PFSK-1 (cell line): ENCODE measurements around the gene HSPA12B.

ENCODE experiments used
- FOXP2 ChIP-seq: optimal IDR thresholded peaks from 2 replicates; pipeline ENCODE3; 2011; ENCODE audit warnings: borderline replicate concordance, control low read depth, inconsistent platforms; ENCODE audit not compliant: insufficient read depth; ENCODE audit errors: extremely low read length, extremely low read depth
- POLR2AphosphoS5 ChIP-seq: IDR thresholded peaks from 2 replicates; pipeline ENCODE4 v1.6.1; 2012; ENCODE audit warnings: low read depth, mild to moderate bottlenecking, control low read depth, low read length, moderate library complexity
- REST ChIP-seq, 2 experiments: IDR thresholded peaks; 2 replicates each; pipeline versions ENCODE4 v1.6.1 to v1.8.0; 2011 to 2012; ENCODE audit warnings: low read depth in 2 of 2, low read length in 2 of 2, control low read depth in 1 of 2, inconsistent platforms in 1 of 2, mild to moderate bottlenecking in 1 of 2, moderate library complexity in 1 of 2; ENCODE audit not compliant: insufficient read depth in 1 of 2
- SIN3A ChIP-seq: IDR thresholded peaks from 2 replicates; pipeline ENCODE4 v1.6.1; 2012; ENCODE audit warnings: mild to moderate bottlenecking, low read length, moderate library complexity, borderline replicate concordance; ENCODE audit not compliant: insufficient read depth
- TAF1 ChIP-seq: IDR thresholded peaks from 2 replicates; pipeline ENCODE4 v1.6.1; 2012; ENCODE audit warnings: low read length, control low read depth, borderline replicate concordance; ENCODE audit not compliant: insufficient read depth

The HSPA12B gene

GRCh38 chr20:3734111-3734843, 1.8 kb downstream of the HSPA12B start:
- no peak for TF ChIP-seq TAF1
- TF ChIP-seq SIN3A, result no peak
- no peak for TF ChIP-seq FOXP2
- no peak for TF ChIP-seq POLR2AphosphoS5
- no peak for TF ChIP-seq REST (IDR thresholded peaks at IDR 0.05; ENCODE audit: insufficient read depth in 1 of 2, low read depth in 2 of 2, low read length in 2 of 2)

- TF ChIP-seq TAF1, result no peak
- no peak for TF ChIP-seq FOXP2
- no peak for TF ChIP-seq SIN3A
- no peak for TF ChIP-seq REST (IDR thresholded peaks at IDR 0.05; ENCODE audit: insufficient read depth in 1 of 2, low read depth in 2 of 2, low read length in 2 of 2)
- TF ChIP-seq POLR2AphosphoS5, result no peak
Measured at GRCh38 chr20:3735768-3736167, 3.3 kb downstream of the HSPA12B start.

- peak; percentile 30 for TF ChIP-seq FOXP2
- no peak for TF ChIP-seq SIN3A
- TF ChIP-seq POLR2AphosphoS5, result no peak
- TF ChIP-seq REST (IDR thresholded peaks at IDR 0.05; ENCODE audit: insufficient read depth in 1 of 2, low read depth in 2 of 2, low read length in 2 of 2), result no peak
Measured at GRCh38 chr20:3738111-3739053, 5.9 kb downstream of the HSPA12B start.

GRCh38 chr20:3739054-3739925, 6.8 kb downstream of the HSPA12B start:
- TF ChIP-seq REST (IDR thresholded peaks at IDR 0.05; ENCODE audit: insufficient read depth in 1 of 2, low read depth in 2 of 2, low read length in 2 of 2) (no peak), POLR2AphosphoS5 (peak; percentile 89), TAF1 (peak; percentile 72; the same call in 1 of the 2 replicates), SIN3A (no peak), FOXP2 (peak; percentile 80)
